GM06990 (cell line): ENCODE data around the gene OMA1.

Source experiments
- DNase-seq: peaks from one replicate; pipeline ENCODE4 v3.0.0-alpha.2; 2011; ENCODE audit not compliant: insufficient read length; ENCODE audit errors: extremely low read depth
- H3K27me3 ChIP-seq: replicated peaks from 2 replicates; pipeline ENCODE4 v1.6.0; 2011; ENCODE audit warnings: low read length; ENCODE audit not compliant: control insufficient read depth, insufficient read depth
- H3K36me3 ChIP-seq: 2 replicates; pipeline ENCODE4 v1.5.1; 2011; ENCODE audit warnings: low read length; ENCODE audit not compliant: control insufficient read depth, insufficient read depth
- H3K4me3 ChIP-seq: replicated peaks from 2 replicates; pipeline ENCODE4 v1.5.1; 2011; ENCODE audit warnings: low read depth, mild to moderate bottlenecking, control low read depth, low read length
- CTCF ChIP-seq: IDR thresholded peaks from 2 replicates; pipeline ENCODE4 v1.5.1; 2011; ENCODE audit warnings: low read length, control low read depth, mild to moderate bottlenecking, inconsistent platforms; ENCODE audit not compliant: insufficient read depth, poor library complexity, severe bottlenecking

Gene OMA1

GRCh38 chr1:58431901-58432620 is 114.5 kb downstream of the OMA1 start:
- TF ChIP-seq CTCF = no peak
- no peak overlapping the region for H3K4me3 ChIP-seq
- H3K27me3 ChIP-seq = no peaks in the 10 kb centered on the region
- no peaks in the 10 kb centered on the region for H3K36me3 ChIP-seq
- no peak for DNase-seq
